ENCODE data around the gene CDHR5.
A peak's percentile ranks its signal among the peaks of the same experiment; 100 is the strongest.

The CDHR5 gene

GRCh38 chr11:573146-573759, 51.5 kb downstream of the CDHR5 start:
- no peak overlapping the region for H3K4me3 ChIP-seq (ENCODE audit: low read depth, low read length)
- DNase-seq (ENCODE audit: low read depth): no peak
- no peak for TF ChIP-seq CTCF (IDR thresholded peaks at IDR 0.05; ENCODE audit: insufficient read depth, low read depth, low read length, missing control alignments)

GRCh38 chr11:571802-572185, 53.0 kb downstream of the CDHR5 start:
- no peak for DNase-seq (ENCODE audit: low read depth)
- no peak overlapping the region for H3K4me3 ChIP-seq (ENCODE audit: low read depth, low read length)
- no peak for TF ChIP-seq CTCF (IDR thresholded peaks at IDR 0.05; ENCODE audit: insufficient read depth, low read depth, low read length, missing control alignments)

GRCh38 chr11:569158-569885, 55.4 kb downstream of the CDHR5 start:
- DNase-seq (ENCODE audit: low read depth): no peak
- TF ChIP-seq CTCF (IDR thresholded peaks at IDR 0.05; ENCODE audit: insufficient read depth, low read depth, low read length, missing control alignments): no peak
- peak overlapping the region; percentile 74 for H3K4me3 ChIP-seq (ENCODE audit: low read depth, low read length)

GRCh38 chr11:568306-569157, 56.2 kb downstream of the CDHR5 start:
- DNase-seq (ENCODE audit: low read depth): peak; percentile 96
- H3K4me3 ChIP-seq (ENCODE audit: low read depth, low read length): peak overlapping the region; percentile 74
- TF ChIP-seq CTCF (IDR thresholded peaks at IDR 0.05; ENCODE audit: insufficient read depth, low read depth, low read length, missing control alignments): no peak

GRCh38 chr11:567629-568292, 57.0 kb downstream of the CDHR5 start:
- no peak for DNase-seq (ENCODE audit: low read depth)
- TF ChIP-seq CTCF (IDR thresholded peaks at IDR 0.05; ENCODE audit: insufficient read depth, low read depth, low read length, missing control alignments): no peak

GRCh38 chr11:567011-567628, 57.6 kb downstream of the CDHR5 start:
- DNase-seq (ENCODE audit: low read depth): no peak
- H3K4me3 ChIP-seq (ENCODE audit: low read depth, low read length): peak overlapping the region; percentile 68
- no peak for TF ChIP-seq CTCF (IDR thresholded peaks at IDR 0.05; ENCODE audit: insufficient read depth, low read depth, low read length, missing control alignments)

More at GRCh38 chr11:567629-568292, 57.0 kb downstream of the CDHR5 start:
- H3K4me3 ChIP-seq (ENCODE audit: low read depth, low read length): peak overlapping the region; percentile 68

Data from GM12865 (cell line).